ENCODE data around the gene NELFCD. TPM values are rescaled to one million over a fixed set of nuclear protein-coding genes. Genes with fewer than 3 reads are reported as not detected.

NELFCD gene
- total RNA-seq, 1 donor from 2014 or later = 50.7 TPM

DNA sequence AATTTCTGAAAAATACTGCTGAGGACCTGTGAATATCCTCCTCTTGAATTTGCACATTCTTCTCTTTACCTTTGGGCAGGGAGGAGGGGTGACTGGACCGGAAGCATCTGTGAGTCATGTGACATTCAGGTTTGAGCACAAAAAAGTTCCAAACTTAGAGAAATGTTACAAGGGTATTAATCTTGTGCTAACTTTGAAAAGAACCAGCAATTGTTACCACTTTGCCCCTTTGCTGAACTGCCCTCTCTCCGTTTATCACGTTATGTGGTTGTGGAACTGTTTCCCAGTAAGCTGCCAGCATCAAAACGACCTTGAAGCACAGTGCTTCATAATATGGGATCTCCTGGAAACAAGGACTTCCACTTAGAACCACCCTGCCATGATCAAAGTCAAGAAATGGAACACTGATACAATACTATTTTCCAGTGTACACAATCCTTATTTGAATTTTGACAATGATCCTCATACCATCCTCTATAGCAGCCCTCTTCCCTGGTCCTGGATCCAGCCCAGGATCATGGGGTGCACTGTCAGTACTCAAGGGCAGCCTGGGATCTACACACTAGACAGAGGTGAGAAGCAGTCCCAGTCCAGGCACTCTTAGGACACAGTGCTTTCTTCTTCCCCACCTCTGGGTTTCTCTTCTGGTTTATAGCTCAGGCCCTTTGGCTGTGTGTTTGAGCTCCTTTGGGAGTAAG, 35.9 kb downstream of the NELFCD start:
- intact Hi-C loops (cut with DNase I) = no loop called here
- DNase-seq (ENCODE audit: low spot score) = no peak
- no peak for ATAC-seq

DNA sequence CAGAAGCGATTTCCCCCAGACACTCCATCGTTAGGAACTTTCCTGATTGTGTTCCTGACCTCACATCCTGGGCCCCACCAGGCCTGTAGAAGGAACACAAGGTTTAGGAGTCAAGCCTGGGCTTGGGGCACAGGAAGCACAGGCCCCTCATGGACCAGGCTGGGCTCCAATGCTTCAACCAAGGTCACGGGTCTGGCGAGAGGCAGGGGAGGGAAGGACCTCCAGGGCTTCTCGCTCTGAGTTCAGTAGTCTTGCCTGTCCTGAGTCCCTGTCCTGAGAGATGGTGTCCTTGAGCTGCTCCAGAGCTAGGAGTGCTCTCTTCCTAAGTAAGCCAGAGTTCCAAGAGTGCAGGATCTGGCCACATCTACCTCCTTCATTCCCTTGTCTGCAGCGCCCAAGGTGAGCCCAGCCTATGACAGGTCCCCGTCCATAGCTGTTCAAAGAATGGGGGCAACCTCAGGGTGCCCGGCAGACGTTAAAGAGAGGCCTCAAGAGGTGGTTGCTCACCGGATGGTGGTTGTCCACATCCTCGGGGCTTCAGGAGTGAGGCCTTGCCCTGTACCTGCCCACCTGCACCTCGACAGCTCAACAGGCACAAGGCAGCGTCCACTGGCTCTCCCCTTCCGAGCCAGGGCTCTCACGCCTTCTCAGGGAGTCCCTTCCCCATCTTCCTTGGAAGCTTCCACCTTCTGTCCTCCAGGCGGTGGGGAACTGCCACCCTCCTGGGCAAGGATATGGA, 36.6 kb downstream of the NELFCD start:
- no peak for DNase-seq (ENCODE audit: low spot score)
- intact Hi-C loops (cut with DNase I) = no loop called here
- no peak for ATAC-seq

- ATAC-seq (no peak), DNase-seq (ENCODE audit: low spot score) (no peak)
- intact Hi-C loops (cut with DNase I) = no loop called here
Observed at GRCh38 chr20:59018817-59019216, 37.8 kb downstream of the NELFCD start.

- no peak for ATAC-seq
Observed at GRCh38 chr20:59019217-59019616, 38.2 kb downstream of the NELFCD start, which contains the start of gene TUBB1. TUBB1 (plus strand) TSS chr20:59019429; CDS start chr20:59019523, 94 bp downstream.

GRCh38 chr20:59020938-59021551, 40.0 kb downstream of the NELFCD start:
- DNase-seq (ENCODE audit: low spot score) (no peak), ATAC-seq (no peak)
- intact Hi-C loops (cut with DNase I) = no loop called here

More at GRCh38 chr20:59019217-59019616, 38.2 kb downstream of the NELFCD start, which contains the start of gene TUBB1:
- intact Hi-C loops (cut with DNase I) = no loop called here
- no peak for DNase-seq (ENCODE audit: low spot score)

GRCh38 chr20:59022754-59023153, 41.7 kb downstream of the NELFCD start:
- DNase-seq (ENCODE audit: low spot score) (no peak), ATAC-seq (no peak)
- intact Hi-C loops (cut with DNase I) = no loop called here

- intact Hi-C loops (cut with DNase I) = no loop called here
- DNase-seq (ENCODE audit: low spot score) (no peak), ATAC-seq (no peak)
Observed at GRCh38 chr20:59023616-59024015, 42.6 kb downstream of the NELFCD start.

DNA sequence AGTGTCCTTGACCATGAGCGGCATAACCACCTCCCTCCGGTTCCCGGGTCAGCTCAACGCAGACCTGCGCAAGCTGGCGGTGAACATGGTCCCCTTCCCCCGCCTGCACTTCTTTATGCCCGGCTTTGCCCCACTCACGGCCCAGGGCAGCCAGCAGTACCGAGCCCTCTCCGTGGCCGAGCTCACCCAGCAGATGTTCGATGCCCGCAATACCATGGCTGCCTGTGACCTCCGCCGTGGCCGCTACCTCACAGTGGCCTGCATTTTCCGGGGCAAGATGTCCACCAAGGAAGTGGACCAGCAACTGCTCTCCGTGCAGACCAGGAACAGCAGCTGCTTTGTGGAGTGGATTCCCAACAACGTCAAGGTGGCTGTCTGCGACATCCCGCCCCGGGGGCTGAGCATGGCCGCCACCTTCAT, 43.1 kb downstream of the NELFCD start:
- DNase-seq (ENCODE audit: low spot score) (no peak), ATAC-seq (no peak)
- intact Hi-C loops (cut with DNase I) = no loop called here

- intact Hi-C loops (cut with DNase I) = no loop called here
Observed at GRCh38 chr20:59025086-59025485, 44.0 kb downstream of the NELFCD start.

DNA sequence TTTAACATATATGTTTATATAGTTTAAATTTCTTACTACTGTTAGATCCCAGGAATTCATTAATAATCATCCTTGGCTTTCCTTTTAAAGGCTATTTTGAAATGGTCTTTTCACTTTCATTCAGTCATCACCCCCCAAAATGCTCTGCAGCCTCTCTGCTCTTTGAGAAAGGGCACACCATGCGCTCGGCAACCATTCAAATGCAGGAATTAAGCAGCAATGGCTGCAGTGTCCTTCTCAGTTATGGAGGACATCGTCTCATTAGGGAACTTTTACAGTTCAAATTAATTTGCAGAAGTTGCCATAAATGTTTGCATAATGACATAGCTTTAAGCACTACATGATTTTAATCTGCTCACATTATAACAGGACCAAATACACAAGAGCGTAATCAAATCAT, 44.5 kb downstream of the NELFCD start:
- DNase-seq (ENCODE audit: low spot score) (no peak), ATAC-seq (no peak)
- intact Hi-C loops (cut with DNase I) = no loop called here

More at GRCh38 chr20:59025086-59025485, 44.0 kb downstream of the NELFCD start:
- ATAC-seq = no peak
- no peak for DNase-seq (ENCODE audit: low spot score)

DNA sequence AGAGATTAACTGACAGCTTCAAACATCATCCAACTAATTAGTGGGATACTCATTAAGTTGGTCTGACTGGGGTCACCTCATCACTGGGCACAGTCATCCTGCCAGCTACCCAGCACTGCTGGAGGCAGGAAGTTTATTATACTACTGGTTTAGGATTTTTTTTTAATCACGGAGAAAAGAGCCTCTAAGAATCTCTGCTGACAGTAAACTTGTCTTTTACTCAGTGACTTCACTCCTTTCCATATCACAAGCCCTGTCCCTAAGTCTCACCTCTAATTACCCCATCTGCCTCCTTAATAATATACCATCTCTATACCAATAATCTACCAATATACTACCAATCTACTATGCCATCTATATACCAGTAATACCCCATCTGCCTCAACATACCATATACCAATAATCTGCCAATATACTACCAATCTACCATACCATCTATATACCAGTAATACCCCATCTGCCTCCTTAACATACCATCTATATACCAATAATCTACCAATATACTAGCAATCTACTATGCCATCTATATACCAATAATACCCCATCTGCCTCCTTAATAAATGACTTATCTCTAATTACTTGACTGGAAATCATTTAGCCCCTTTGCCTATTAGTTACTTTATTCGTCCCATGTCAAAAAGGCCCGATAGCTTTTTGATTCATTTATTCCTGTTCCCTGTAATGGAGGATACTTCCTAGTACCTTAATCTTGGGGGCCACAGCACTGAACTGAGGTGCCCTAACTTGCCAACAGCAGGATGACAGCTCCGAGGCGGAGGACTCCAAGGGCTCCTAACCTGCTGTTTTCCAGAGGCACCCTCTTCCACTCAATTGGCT, 46.1 kb downstream of the NELFCD start:
- ATAC-seq (no peak), DNase-seq (ENCODE audit: low spot score) (no peak)
- intact Hi-C loops (cut with DNase I) = no loop called here

- intact Hi-C loops (cut with DNase I) = no loop called here
- ATAC-seq (no peak), DNase-seq (ENCODE audit: low spot score) (no peak)
Observed at GRCh38 chr20:59027741-59028320, 46.8 kb downstream of the NELFCD start.

- ATAC-seq (no peak), DNase-seq (ENCODE audit: low spot score) (no peak)
- intact Hi-C loops (cut with DNase I) = no loop called here
Observed at GRCh38 chr20:59028812-59029211, 47.8 kb downstream of the NELFCD start.

DNA sequence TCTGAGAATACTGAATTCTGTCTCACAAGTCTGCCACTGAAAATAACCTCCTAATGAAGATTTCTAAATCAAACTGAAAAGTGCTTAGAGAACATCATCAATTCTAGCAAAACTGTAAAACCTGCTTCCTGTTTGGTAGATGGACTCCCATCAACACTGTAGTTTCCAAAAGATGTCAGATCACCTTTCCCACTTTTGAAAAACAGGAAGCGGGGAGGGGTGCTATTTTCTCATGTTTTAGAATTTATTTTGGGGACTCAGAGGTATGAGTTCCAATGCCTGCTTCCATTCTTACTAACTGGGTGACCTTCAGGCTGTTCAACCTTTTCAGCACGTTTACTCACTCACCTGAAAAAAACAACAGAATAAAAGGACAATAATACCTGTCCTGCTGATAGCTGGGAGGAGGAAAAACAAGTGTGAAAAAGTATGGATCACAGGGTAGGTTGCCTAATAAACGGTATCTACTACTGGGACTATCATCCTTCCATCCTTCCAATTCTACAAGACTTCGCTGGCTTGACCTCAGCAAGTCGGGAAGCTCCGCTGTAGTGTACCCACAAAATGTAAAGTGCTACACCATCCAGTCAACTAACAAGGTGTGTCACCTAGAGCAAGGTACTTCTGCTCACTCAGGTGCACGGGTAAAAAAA, 50.0 kb downstream of the NELFCD start:
- intact Hi-C loops (cut with DNase I) = no loop called here
- no peak for DNase-seq (ENCODE audit: low spot score)
- no peak for ATAC-seq

GRCh38 chr20:59031564-59032022, 50.5 kb downstream of the NELFCD start:
- DNase-seq (ENCODE audit: low spot score) (no peak), ATAC-seq (no peak)
- intact Hi-C loops (cut with DNase I) = no loop called here

DNA sequence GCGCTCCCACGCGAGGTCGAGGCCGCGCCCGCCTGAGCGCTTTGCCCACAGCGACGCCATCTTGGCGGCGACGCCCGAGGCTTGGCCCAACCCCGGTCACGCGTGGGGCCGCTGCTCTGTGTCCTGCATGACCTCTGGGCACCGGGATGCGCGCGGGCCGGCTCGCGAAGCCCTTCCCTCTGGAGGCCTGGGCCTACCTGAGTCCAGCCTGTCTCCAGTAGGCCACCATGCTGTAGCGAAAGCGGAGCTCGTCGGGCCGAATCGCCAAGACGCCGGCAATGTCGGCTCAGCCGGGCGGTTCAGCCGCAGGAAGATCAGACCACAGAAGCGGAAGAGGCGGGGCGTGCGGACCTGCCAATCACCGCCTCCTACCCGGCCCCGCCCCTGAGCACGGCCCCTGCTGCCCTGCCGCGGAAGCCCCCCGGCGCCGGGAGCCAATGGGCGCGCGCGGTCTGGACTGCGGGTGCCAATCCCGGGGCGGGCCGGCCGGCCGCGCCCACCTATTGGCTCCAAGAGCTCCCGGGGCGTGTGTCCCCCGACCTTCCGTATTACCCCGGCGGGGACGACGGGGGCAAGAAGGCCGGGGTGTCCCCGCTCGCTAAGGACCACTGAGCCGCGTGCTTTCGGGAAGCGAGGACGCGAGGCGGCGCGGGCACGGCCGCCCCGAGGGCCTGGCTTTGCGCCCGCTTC, 51.1 kb downstream of the NELFCD start, which contains the start of gene ATP5F1E:
Gene ATP5F1E, minus strand, starts transcription at position 313 of the 690 bp plus-strand sequence. Its CDS starts 84 bp downstream, at position 229.
- intact Hi-C loops (cut with DNase I) = no loop called here
- peak; percentile 97 for DNase-seq (ENCODE audit: low spot score)
- peak; percentile 100 for ATAC-seq

DNA sequence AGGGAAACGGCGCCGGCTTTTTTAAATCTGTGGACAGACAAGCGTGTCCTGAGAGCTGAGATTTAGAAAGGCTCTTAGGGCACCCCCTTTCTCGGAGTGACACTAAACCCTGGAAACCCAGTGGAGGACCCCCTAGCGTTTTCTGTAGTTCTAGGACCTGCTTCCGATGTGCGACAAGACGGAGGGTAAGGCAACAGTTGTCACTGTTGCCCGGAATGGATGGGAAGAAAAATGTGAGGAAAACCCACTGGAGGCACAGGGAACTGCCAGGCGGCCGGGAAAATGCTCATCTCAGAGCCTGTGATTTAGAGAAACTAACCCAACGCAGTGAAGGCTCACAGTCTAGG, 51.6 kb downstream of the NELFCD start:
- intact Hi-C loops (cut with DNase I) = no loop called here
- ATAC-seq = no peak

GRCh38 chr20:59033093-59033492, 52.0 kb downstream of the NELFCD start:
- DNase-seq (ENCODE audit: low spot score) (no peak), ATAC-seq (no peak)
- intact Hi-C loops (cut with DNase I) = no loop called here

More for the DNA sequence above, 51.6 kb downstream of the NELFCD start:
- DNase-seq (ENCODE audit: low spot score) = no peak
